Activated CD4-positive, alpha-beta T cell treated with anti-CD3 and anti-CD28 coated beads, Interleukin-2, amount 10 ng/mL, durations not matched to agents 24 days and 14 days (primary cell): ENCODE results near the gene EPHA6. TPM values are rescaled to one million over a fixed set of nuclear protein-coding genes. Genes with fewer than 3 reads are reported as not detected.

Experiments
- DNase-seq: peaks from one replicate; pipeline ENCODE4 v3.0.0; 2022
- H3K27ac Mint-ChIP-seq: one replicate; pipeline ENCODE4 v1.8.0; 2022; ENCODE audit warnings: mild to moderate bottlenecking, mixed read lengths
- H3K27me3 Mint-ChIP-seq: one replicate; pipeline ENCODE4 v1.8.0; 2022; ENCODE audit warnings: mixed read lengths
- H3K36me3 Mint-ChIP-seq: one replicate; pipeline ENCODE4 v1.8.0; 2022; ENCODE audit warnings: low read depth, mild to moderate bottlenecking, mixed read lengths
- H3K4me1 Mint-ChIP-seq: one replicate; pipeline ENCODE4 v1.8.0; 2021; ENCODE audit warnings: mixed read lengths
- H3K4me3 Mint-ChIP-seq: one replicate; pipeline ENCODE4 v1.8.0; 2022; ENCODE audit warnings: mild to moderate bottlenecking, moderate library complexity, mixed read lengths
- H3K9me3 Mint-ChIP-seq: one replicate; pipeline ENCODE4 v1.8.0; 2021; ENCODE audit warnings: mixed read lengths
- intact Hi-C: fragments of 100-400 bp; cut with micrococcal nuclease; formaldehyde crosslinking; loops from one replicate; pipeline ENCODE4 v1.15.1; 2023
- total RNA-seq: library from RNA; stranded (reverse); gene quantifications from 2 replicates; pipeline ENCODE4 v1.2.3, GENCODE V29; 2022

Gene EPHA6
- total RNA-seq, 1 donor from 2014 or later, result not detected

- intact Hi-C loops, result no loop called here
- no peak overlapping the region for H3K27ac Mint-ChIP-seq
- no peaks in the 10 kb centered on the region for H3K4me1 Mint-ChIP-seq
- no peak for DNase-seq
- no peaks in the 10 kb centered on the region for H3K27me3 Mint-ChIP-seq
- H3K4me3 Mint-ChIP-seq, result no peak overlapping the region
- H3K9me3 Mint-ChIP-seq, result no peaks in the 10 kb centered on the region
- H3K36me3 Mint-ChIP-seq, result no peaks in the 10 kb centered on the region
These were observed 546.4 kb downstream of the EPHA6 start for GRCh38 chr3:97360804-97361203.

- no peak overlapping the region for H3K27ac Mint-ChIP-seq
- no peak overlapping the region for H3K4me3 Mint-ChIP-seq
- H3K9me3 Mint-ChIP-seq, result no peaks in the 10 kb centered on the region
- no peaks in the 10 kb centered on the region for H3K27me3 Mint-ChIP-seq
- DNase-seq, result no peak
- no peaks in the 10 kb centered on the region for H3K36me3 Mint-ChIP-seq
- no peaks in the 10 kb centered on the region for H3K4me1 Mint-ChIP-seq
- intact Hi-C loops, result no loop called here
These were observed 570.2 kb downstream of the EPHA6 start for GRCh38 chr3:97384583-97384982.

DNA sequence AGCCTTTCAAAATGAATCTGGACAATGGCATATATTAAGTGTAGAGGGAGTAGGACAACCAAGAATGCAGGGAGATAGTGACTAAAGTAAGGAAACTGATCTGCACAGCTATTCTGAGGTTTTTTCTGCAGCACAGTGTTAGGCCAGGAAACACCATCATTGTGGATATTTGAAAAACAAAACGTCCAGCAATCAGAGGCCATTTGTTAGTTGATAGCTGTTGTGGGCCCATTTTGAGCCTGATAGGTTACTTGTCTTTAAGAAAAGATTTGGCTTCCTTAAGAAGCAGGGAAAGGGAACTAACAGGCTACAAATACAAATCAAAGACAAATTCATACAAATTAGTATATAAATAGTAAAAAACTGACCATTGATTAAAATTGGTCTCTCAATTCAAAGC is 574.4 kb downstream of the EPHA6 start:
- no peak overlapping the region for H3K27ac Mint-ChIP-seq
- intact Hi-C loops, result no loop called here
- H3K36me3 Mint-ChIP-seq, result no peaks in the 10 kb centered on the region
- H3K27me3 Mint-ChIP-seq, result no peaks in the 10 kb centered on the region
- no peak for DNase-seq
- no peaks in the 10 kb centered on the region for H3K4me1 Mint-ChIP-seq
- H3K9me3 Mint-ChIP-seq, result no peaks in the 10 kb centered on the region
- H3K4me3 Mint-ChIP-seq, result no peak overlapping the region

DNA sequence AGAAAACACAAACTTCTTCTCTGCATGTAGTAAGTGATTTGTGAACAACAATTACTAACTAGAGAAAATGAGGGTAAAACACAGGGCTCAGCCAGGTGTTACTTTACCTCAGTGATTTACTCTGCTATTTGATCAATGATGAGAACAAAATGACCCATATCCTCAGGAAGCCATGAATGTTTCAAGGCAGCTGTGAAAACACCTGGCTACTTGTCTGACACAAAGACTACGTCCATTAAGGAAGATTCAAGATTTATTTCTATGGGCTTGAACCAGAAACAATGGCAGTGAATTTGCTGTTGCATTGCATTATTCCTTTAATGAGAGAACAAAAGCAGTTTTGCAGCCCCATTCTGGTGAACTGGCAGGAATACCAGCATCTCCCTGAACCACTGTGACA is 575.5 kb downstream of the EPHA6 start:
- intact Hi-C loops, result no loop called here
- no peak overlapping the region for H3K27ac Mint-ChIP-seq
- H3K27me3 Mint-ChIP-seq, result no peaks in the 10 kb centered on the region
- DNase-seq, result no peak
- no peaks in the 10 kb centered on the region for H3K36me3 Mint-ChIP-seq
- no peak overlapping the region for H3K4me3 Mint-ChIP-seq
- no peaks in the 10 kb centered on the region for H3K9me3 Mint-ChIP-seq
- no peaks in the 10 kb centered on the region for H3K4me1 Mint-ChIP-seq

GRCh38 chr3:97391167-97391566 is 576.8 kb downstream of the EPHA6 start:
- intact Hi-C loops, result no loop called here
- Mint-ChIP-seq H3K4me1 (no peaks in the 10 kb centered on the region), H3K9me3 (no peaks in the 10 kb centered on the region), H3K27ac (no peak overlapping the region), H3K27me3 (no peaks in the 10 kb centered on the region), H3K4me3 (no peak overlapping the region), H3K36me3 (no peaks in the 10 kb centered on the region)
- DNase-seq, result no peak

GRCh38 chr3:97409612-97410011 is 595.2 kb downstream of the EPHA6 start:
- Mint-ChIP-seq H3K27me3 (no peaks in the 10 kb centered on the region), H3K36me3 (no peaks in the 10 kb centered on the region)

GRCh38 chr3:97421565-97421964 is 607.2 kb downstream of the EPHA6 start:
- H3K36me3 Mint-ChIP-seq, result no peaks in the 10 kb centered on the region
- no peaks in the 10 kb centered on the region for H3K27me3 Mint-ChIP-seq
- no peak overlapping the region for H3K27ac Mint-ChIP-seq
- DNase-seq, result no peak
- H3K4me3 Mint-ChIP-seq, result no peak overlapping the region
- intact Hi-C loops, result no loop called here
- peaks cover 10% of the 10 kb centered on the region for H3K9me3 Mint-ChIP-seq
- H3K4me1 Mint-ChIP-seq, result no peaks in the 10 kb centered on the region

More at GRCh38 chr3:97409612-97410011, 595.2 kb downstream of the EPHA6 start:
- H3K27ac Mint-ChIP-seq, result no peak overlapping the region
- no peak for DNase-seq
- intact Hi-C loops, result no loop called here
- H3K4me1 Mint-ChIP-seq, result no peaks in the 10 kb centered on the region
- H3K4me3 Mint-ChIP-seq, result no peak overlapping the region
- no peaks in the 10 kb centered on the region for H3K9me3 Mint-ChIP-seq

DNA sequence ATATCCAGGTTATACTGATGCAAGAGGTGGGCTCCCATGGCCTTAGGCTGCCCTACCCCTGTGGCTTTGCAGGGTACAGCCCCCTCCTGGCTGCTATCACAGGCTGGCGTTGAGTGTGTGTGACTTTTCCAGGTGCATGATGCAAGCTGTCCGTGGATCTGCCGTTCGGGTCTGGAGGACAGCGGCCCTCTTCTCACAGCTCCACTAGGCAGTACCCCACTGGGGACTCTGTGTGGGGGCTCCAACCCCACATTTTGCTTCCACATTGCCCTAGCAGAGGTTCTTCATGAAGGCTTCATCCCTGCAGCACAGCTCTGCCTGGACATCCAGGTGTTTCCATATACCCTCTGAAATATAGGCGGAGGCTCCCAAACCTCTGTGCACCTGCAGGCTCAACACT is 610.6 kb downstream of the EPHA6 start:
- no peak for DNase-seq
- Mint-ChIP-seq H3K9me3 (peaks cover 10% of the 10 kb centered on the region), H3K4me3 (no peak overlapping the region), H3K27me3 (no peaks in the 10 kb centered on the region), H3K4me1 (no peaks in the 10 kb centered on the region), H3K36me3 (no peaks in the 10 kb centered on the region), H3K27ac (no peak overlapping the region)
- intact Hi-C loops, result no loop called here

GRCh38 chr3:97430601-97431000 is 616.2 kb downstream of the EPHA6 start:
- intact Hi-C loops, result no loop called here
- DNase-seq, result no peak
- no peak overlapping the region for H3K27ac Mint-ChIP-seq
- no peaks in the 10 kb centered on the region for H3K4me1 Mint-ChIP-seq
- no peaks in the 10 kb centered on the region for H3K36me3 Mint-ChIP-seq
- no peaks in the 10 kb centered on the region for H3K27me3 Mint-ChIP-seq
- H3K4me3 Mint-ChIP-seq, result no peak overlapping the region
- H3K9me3 Mint-ChIP-seq, result peaks cover 5% of the 10 kb centered on the region

DNA sequence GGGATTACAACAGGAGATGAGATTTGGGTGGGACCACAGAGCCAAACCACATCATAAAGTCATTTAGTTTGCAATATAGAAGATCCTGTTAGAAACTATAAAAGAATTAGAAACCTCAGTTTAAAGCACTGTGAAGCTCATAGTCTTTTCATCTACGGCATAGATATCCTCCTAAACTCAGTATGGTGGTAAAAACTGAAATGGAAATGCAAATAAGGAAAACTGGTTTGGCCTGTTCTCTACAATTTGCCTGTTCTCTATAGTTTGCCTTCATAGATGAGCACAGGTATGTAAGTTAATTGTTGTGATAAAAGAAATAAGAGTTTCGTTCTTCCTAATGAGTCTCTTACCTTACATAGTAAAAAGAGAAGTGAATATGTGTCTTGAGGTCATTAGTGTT is 618.5 kb downstream of the EPHA6 start:
- Mint-ChIP-seq H3K4me1 (no peaks in the 10 kb centered on the region), H3K27me3 (no peaks in the 10 kb centered on the region), H3K9me3 (no peaks in the 10 kb centered on the region), H3K36me3 (no peaks in the 10 kb centered on the region), H3K27ac (no peak overlapping the region), H3K4me3 (no peak overlapping the region)
- no peak for DNase-seq
- intact Hi-C loops, result no loop called here

DNA sequence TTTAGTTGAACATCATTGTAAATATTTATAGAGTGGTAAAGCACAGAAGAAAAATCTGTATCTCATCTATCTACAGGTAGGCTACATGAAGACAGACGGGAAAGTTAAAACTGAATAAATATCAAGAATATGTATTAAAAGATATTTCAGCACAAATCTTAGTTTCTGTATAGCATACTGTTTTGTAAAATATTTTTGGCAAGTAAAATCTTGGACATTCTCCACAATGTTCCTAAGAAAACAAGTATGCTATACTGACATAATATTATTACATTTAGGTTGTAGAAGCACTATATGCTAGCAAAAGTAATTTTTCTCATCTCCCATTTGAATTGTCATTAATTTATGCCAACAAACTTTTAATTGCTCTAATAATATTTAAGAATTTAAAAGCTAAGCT is 623.7 kb downstream of the EPHA6 start:
- DNase-seq, result no peak
- intact Hi-C loops, result no loop called here
- no peak overlapping the region for H3K4me3 Mint-ChIP-seq

DNA sequence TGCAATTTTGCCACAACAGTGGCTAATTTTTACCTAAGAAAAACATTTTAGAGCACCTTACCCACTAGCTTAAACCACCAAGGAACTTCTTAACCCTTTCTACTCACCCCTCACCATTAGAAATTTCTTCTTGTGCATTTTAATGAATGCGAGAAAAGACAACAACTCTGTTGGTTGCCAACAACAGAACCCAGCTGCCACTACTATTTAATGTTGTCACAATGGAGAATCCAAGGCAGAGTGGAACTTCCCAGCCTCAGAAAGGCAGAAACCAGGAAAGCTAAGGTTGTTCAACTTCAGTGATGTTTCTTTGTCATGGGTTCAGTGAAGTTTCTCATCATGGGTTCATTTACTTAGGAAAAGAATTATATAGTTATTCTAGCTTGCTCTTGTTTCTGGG is 625.0 kb downstream of the EPHA6 start:
- Mint-ChIP-seq H3K27me3 (no peaks in the 10 kb centered on the region), H3K4me3 (no peak overlapping the region), H3K36me3 (no peaks in the 10 kb centered on the region), H3K27ac (no peak overlapping the region), H3K4me1 (no peaks in the 10 kb centered on the region), H3K9me3 (no peaks in the 10 kb centered on the region)
- intact Hi-C loops, result no loop called here
- no peak for DNase-seq

More for the DNA sequence above, 623.7 kb downstream of the EPHA6 start:
- no peak overlapping the region for H3K27ac Mint-ChIP-seq
- no peaks in the 10 kb centered on the region for H3K27me3 Mint-ChIP-seq
- H3K36me3 Mint-ChIP-seq, result no peaks in the 10 kb centered on the region
- H3K4me1 Mint-ChIP-seq, result no peaks in the 10 kb centered on the region
- no peaks in the 10 kb centered on the region for H3K9me3 Mint-ChIP-seq

- Mint-ChIP-seq H3K4me3 (no peak overlapping the region), H3K36me3 (no peaks in the 10 kb centered on the region), H3K27me3 (no peaks in the 10 kb centered on the region), H3K27ac (no peak overlapping the region), H3K4me1 (no peaks in the 10 kb centered on the region), H3K9me3 (no peaks in the 10 kb centered on the region)
- intact Hi-C loops, result no loop called here
- DNase-seq, result no peak
These were observed 649.6 kb downstream of the EPHA6 start for GRCh38 chr3:97464035-97464434.

GRCh38 chr3:97470481-97470880 is 656.1 kb downstream of the EPHA6 start:
- no peaks in the 10 kb centered on the region for H3K36me3 Mint-ChIP-seq
- no peak for DNase-seq
- no peak overlapping the region for H3K27ac Mint-ChIP-seq
- no peaks in the 10 kb centered on the region for H3K4me1 Mint-ChIP-seq
- no peaks in the 10 kb centered on the region for H3K27me3 Mint-ChIP-seq
- intact Hi-C loops, result no loop called here
- H3K9me3 Mint-ChIP-seq, result no peaks in the 10 kb centered on the region
- no peak overlapping the region for H3K4me3 Mint-ChIP-seq

- H3K27ac Mint-ChIP-seq, result no peak overlapping the region
- H3K4me3 Mint-ChIP-seq, result no peak overlapping the region
- H3K27me3 Mint-ChIP-seq, result no peaks in the 10 kb centered on the region
- intact Hi-C loops, result no loop called here
- no peak for DNase-seq
- H3K36me3 Mint-ChIP-seq, result no peaks in the 10 kb centered on the region
- H3K9me3 Mint-ChIP-seq, result no peaks in the 10 kb centered on the region
- H3K4me1 Mint-ChIP-seq, result no peaks in the 10 kb centered on the region
These were observed 665.3 kb downstream of the EPHA6 start for GRCh38 chr3:97479740-97480139.
